ENCODE results near the gene TRIM33.

- TF ChIP-seq SREBF2 (IDR thresholded peaks at IDR 0.05) (no peak), HDAC2 (IDR thresholded peaks at IDR 0.05) (no peak), CEBPB (IDR thresholded peaks at IDR 0.05) (no peak), CBX8 (IDR thresholded peaks at IDR 0.05) (no peak), MAZ (IDR thresholded peaks at IDR 0.05; ENCODE audit: borderline replicate concordance, low read depth, low read length) (no peak), ZFP36 (IDR thresholded peaks at IDR 0.05; ENCODE audit: borderline replicate concordance, partially characterized antibody) (no peak)
- TF ChIP-seq, protein P1, sequence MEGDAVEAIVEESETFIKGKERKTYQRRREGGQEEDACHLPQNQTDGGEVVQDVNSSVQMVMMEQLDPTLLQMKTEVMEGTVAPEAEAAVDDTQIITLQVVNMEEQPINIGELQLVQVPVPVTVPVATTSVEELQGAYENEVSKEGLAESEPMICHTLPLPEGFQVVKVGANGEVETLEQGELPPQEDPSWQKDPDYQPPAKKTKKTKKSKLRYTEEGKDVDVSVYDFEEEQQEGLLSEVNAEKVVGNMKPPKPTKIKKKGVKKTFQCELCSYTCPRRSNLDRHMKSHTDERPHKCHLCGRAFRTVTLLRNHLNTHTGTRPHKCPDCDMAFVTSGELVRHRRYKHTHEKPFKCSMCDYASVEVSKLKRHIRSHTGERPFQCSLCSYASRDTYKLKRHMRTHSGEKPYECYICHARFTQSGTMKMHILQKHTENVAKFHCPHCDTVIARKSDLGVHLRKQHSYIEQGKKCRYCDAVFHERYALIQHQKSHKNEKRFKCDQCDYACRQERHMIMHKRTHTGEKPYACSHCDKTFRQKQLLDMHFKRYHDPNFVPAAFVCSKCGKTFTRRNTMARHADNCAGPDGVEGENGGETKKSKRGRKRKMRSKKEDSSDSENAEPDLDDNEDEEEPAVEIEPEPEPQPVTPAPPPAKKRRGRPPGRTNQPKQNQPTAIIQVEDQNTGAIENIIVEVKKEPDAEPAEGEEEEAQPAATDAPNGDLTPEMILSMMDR (IDR thresholded peaks at IDR 0.05) = no peak
These were observed 151.2 kb downstream of the TRIM33 start for GRCh38 chr1:114359791-114360190.
